GM19397 (cell line): ENCODE results near the gene SLC16A11.
"Not testable (repeated sequence)": the region's sequence is repeated elsewhere in the genome, so short reads cannot be mapped to it uniquely, and the experiment has no call there.

Experiments used
- ATAC-seq: cut with Tn5 transposase; IDR thresholded peaks from one replicate; pipeline ENCODE4 v1.9.1; 2021; ENCODE audit warnings: mild to moderate bottlenecking, moderate library complexity; ENCODE audit not compliant: unreplicated experiment

Gene SLC16A11

GRCh38 chr17:7060165-7060891, 16.4 kb upstream of the SLC16A11 start:
- no peak for ATAC-seq

DNA sequence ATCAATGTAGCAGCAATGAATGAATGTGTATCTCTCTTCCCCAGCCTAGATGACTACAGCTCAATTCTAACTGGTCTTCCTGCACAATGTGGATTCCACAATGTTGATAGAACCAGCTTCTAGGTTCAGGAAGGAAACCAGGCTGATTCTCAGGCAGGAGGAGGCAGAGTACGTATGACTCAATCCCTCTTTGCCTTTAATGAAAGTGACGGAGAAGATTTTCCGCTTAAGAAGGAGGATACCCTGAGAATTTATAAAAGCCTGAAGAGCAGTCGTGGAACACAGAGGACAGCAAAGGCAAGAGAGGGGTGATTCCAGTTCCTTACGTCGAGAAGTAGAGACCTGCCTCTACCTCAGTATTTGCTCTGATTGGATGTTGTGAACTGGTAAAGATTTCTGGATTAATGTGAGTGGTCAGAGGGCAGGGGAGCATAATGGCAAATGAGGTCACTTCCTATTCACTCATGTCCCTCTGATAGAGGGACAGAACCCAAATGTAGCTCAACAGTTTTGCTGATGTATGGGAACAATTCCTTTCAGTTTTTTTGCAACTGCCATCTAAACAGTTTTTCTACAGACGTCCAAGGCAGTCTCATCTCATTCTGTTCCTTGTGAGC, 15.0 kb upstream of the SLC16A11 start:
- ATAC-seq = no peak

- no peak for ATAC-seq
Observed at GRCh38 chr17:7056386-7056785, 12.5 kb upstream of the SLC16A11 start.

DNA sequence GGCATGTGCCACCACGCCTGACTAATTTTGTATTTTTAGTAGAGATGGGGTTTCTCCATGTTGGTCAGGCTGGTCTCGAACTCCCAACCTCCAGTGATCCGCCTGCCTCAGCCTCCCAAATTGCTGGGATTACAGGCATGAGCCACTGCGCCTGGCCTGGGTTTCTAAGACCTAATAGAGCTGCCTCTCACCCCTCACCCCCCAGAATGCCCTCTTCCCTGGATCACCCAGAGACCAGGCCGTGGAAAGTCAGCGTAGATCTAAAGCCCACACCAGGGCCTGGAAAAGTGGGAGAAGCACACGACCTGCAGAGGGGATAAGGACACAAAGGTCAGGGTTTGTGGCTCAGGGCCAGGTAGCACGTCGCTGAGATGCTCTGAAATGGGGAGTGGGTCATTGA, 6.7 kb upstream of the SLC16A11 start:
- ATAC-seq = not testable (repeated sequence)

- ATAC-seq = no peak
Observed at GRCh38 chr17:7048968-7049367, 5.1 kb upstream of the SLC16A11 start.

- no peak for ATAC-seq
Observed at GRCh38 chr17:7047566-7047965, 3.7 kb upstream of the SLC16A11 start.

- not testable (repeated sequence) for ATAC-seq
Observed at GRCh38 chr17:7046725-7047397, 3.0 kb upstream of the SLC16A11 start.

GRCh38 chr17:7046127-7046724, 2.3 kb upstream of the SLC16A11 start:
- ATAC-seq = no peak

DNA sequence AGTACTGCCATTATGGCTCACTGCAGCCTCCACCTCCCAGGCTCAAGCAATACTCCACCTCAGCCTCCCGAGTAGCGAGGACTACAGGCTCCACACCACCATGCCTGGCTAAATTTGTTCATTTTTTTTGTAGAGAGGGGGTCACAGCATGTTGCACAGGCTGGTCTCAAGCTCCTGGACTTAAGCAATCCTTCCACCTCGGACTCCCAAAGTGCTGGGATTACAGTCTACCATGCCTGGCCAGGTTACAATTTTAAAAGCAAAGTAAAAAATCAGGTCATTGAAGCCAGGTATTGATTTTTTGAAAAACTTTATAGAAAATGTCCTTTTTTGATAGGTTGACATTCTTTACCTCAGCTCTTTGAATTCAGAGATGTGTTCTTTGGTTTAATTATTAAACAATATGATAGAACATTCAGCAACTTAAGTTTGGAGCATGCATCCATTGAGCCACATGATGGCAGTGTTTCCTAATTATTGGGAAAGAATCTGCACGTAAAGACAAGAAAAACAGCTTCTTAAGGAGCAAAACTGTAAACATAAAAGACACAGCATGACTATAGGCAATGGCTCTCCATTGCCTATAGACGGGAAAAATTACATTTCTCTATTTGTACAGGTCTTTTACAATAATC, 1.7 kb upstream of the SLC16A11 start:
- no peak for ATAC-seq

GRCh38 chr17:7043182-7043496, 753 bp downstream of the SLC16A11 start:
- ATAC-seq = no peak

DNA sequence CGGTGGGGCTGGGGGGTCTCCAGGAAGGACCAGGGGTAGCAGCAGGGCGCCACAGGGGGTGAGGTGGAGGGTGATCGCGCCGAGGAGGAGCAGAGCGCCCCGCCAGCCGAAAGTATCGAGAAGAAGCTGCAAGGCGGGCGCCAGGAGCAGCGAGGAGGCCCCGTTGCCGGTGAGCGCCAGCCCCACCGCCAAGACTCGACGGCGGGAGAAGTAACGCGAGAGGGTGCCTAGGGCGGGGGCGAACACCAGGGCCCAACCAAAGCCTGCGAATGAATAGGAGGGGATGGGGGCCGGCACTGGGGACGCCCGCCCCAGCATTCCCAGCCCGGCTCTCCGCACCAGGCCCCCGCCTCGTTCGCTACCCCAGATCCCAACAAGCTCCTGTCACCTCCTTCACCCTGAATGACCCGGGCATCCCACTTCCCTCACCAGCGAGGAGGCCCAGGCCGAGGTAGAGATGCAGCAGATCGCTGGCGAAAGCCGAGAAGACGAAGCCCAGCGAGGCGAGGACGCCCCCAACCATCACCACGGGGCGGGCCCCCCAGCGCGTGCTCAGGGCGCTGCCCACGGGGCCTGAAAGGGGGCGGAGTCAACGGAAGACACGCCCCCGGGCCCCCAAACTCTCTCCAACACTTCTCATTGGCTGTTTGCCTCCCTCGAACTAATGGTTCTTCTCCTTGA, 1.3 kb downstream of the SLC16A11 start:
- ATAC-seq = no peak

GRCh38 chr17:7041607-7042500, 2.0 kb downstream of the SLC16A11 start:
- ATAC-seq = no peak

- no peak for ATAC-seq
Observed at GRCh38 chr17:7039832-7040231, 4.1 kb downstream of the SLC16A11 start.

DNA sequence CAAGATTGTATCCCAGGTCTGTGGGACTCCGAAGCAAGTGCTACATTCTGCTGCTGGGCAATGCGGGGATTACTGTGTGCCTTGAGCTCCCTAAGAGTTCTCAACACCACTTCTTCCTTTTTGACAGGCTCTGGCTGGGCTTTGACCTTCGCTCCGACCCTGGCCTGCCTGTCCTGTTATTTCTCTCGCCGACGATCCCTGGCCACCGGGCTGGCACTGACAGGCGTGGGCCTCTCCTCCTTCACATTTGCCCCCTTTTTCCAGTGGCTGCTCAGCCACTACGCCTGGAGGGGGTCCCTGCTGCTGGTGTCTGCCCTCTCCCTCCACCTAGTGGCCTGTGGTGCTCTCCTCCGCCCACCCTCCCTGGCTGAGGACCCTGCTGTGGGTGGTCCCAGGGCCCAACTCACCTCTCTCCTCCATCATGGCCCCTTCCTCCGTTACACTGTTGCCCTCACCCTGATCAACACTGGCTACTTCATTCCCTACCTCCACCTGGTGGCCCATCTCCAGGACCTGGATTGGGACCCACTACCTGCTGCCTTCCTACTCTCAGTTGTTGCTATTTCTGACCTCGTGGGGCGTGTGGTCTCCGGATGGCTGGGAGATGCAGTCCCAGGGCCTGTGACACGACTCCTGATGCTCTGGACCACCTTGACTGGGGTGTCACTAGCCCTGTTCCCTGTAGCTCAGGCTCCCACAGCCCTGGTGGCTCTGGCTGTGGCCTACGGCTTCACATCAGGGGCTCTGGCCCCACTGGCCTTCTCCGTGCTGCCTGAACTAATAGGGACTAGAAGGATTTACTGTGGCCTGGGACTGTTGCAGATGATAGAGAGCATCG, 5.6 kb downstream of the SLC16A11 start:
- no peak for ATAC-seq

GRCh38 chr17:7035591-7036368, 8.1 kb downstream of the SLC16A11 start, which contains the start of gene SLC16A13:
SLC16A13 (plus strand) TSS chr17:7036015; CDS start chr17:7036383, 368 bp downstream.
- ATAC-seq = peak; percentile 93

GRCh38 chr17:7034955-7035590, 8.8 kb downstream of the SLC16A11 start:
- ATAC-seq = peak; percentile 6

- ATAC-seq = no peak
Observed at GRCh38 chr17:7029659-7030058, 14.2 kb downstream of the SLC16A11 start.

DNA sequence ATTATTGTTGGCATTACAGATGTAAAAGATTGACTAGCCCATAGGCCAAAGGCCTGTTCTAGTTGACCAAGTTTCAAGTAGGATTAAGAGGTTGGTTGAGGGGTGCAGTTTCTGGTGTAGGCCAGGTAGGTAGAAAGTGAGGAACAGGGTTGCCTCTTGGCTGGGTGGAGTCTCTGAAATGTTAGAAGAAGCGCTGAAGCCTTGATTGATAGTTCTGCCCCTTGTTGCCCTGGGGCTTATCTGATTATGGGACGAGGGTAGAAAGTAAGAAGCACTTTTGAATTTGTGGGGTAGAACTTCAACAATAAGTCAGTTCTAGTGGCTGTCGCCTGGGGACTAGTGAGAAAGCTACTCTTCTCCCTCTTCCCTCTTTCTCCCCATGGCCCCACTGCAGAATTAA, 14.8 kb downstream of the SLC16A11 start:
- no peak for ATAC-seq
